IMR-90 (cell line): ENCODE data around the gene FADS6. TPM values are rescaled to one million over a fixed set of nuclear protein-coding genes. Genes with fewer than 3 reads are reported as not detected.
A peak's percentile ranks its signal among the peaks of the same experiment; 100 is the strongest.

Source experiments
- ATAC-seq: fragments of 200-7000 bp; cut with Tn5 transposase; 2 replicates; pipeline ENCODE4 v1.9.1; 2020; ENCODE audit warnings: low read depth, mild to moderate bottlenecking, moderate library complexity
- BruUV-seq: library from RNA; stranded (reverse); fragments of 400-500 nt; replicated peaks from 2 replicates; lab custom pipeline; 2021; lab: Mats Ljungman, UMichigan
- CTCF ChIA-PET: fragments of 300-600 bp; formaldehyde crosslinking; extraction: SDS; loops from one replicate; lab custom pipeline; 2021; ENCODE audit warnings: antibody characterized with exemption; lab: Yijun Ruan, JAX
- POLR2A ChIA-PET: fragments of 300-600 bp; sonication (Branson Sonifier 250); formaldehyde crosslinking; loops from one replicate; lab custom pipeline; 2022; ENCODE audit warnings: antibody characterized with exemption; ENCODE audit not compliant: unreplicated experiment; lab: Charles Lee
- DNase-seq: peaks from one replicate; pipeline ENCODE4 v3.0.0; 2013
- H2AFZ ChIP-seq: replicated peaks from 2 replicates; pipeline ENCODE3; 2013; ENCODE audit warnings: low read length, mild to moderate bottlenecking; ENCODE audit not compliant: poor library complexity
- H2AK5ac ChIP-seq: 2 replicates; pipeline ENCODE4 v1.6.1; 2013; ENCODE audit warnings: low read depth, low read length, inconsistent platforms
- H2AK9ac ChIP-seq: replicated peaks from 2 replicates; pipeline ENCODE3; 2013; ENCODE audit warnings: mild to moderate bottlenecking, low read depth, low read length, moderate library complexity; ENCODE audit not compliant: poor library complexity
- H2BK120ac ChIP-seq: 2 replicates; pipeline ENCODE4 v1.6.1; 2013; ENCODE audit warnings: low read depth, low read length, inconsistent platforms
- H2BK15ac ChIP-seq: 3 replicates; pipeline ENCODE4 v1.6.1; 2013; ENCODE audit warnings: low read depth, low read length, inconsistent platforms
- H2BK20ac ChIP-seq: 2 replicates; pipeline ENCODE4 v1.6.1; 2013; ENCODE audit warnings: low read depth, mild to moderate bottlenecking, inconsistent platforms, low read length, moderate library complexity
- H2BK5ac ChIP-seq: 2 replicates; pipeline ENCODE4 v1.6.1; 2013; ENCODE audit warnings: mild to moderate bottlenecking, low read depth, low read length, inconsistent platforms; ENCODE audit not compliant: poor library complexity, severe bottlenecking
- H3K14ac ChIP-seq: replicated peaks from 2 replicates; pipeline ENCODE4 v1.6.1; 2013; ENCODE audit warnings: low read depth, low read length, inconsistent platforms
- H3K18ac ChIP-seq: 2 replicates; pipeline ENCODE4 v1.6.1; 2013; ENCODE audit warnings: low read depth, low read length, control low read depth
- H3K23ac ChIP-seq: 2 replicates; pipeline ENCODE4 v1.6.1; 2013; ENCODE audit warnings: low read depth, low read length, inconsistent platforms
- H3K27ac ChIP-seq: 2 replicates; pipeline ENCODE4 v1.5.1; 2013; ENCODE audit warnings: mild to moderate bottlenecking, control low read depth, low read length; ENCODE audit not compliant: insufficient read depth
- H3K27me3 ChIP-seq: 2 replicates; pipeline ENCODE4 v1.6.1; 2013; ENCODE audit warnings: low read length; ENCODE audit not compliant: control insufficient read depth, insufficient read depth
- H3K36me3 ChIP-seq: 2 replicates; pipeline ENCODE4 v1.6.1; 2013; ENCODE audit warnings: low read length, mixed read lengths; ENCODE audit not compliant: control insufficient read depth, insufficient read depth
- H3K4ac ChIP-seq: 2 replicates; pipeline ENCODE4 v1.6.1; 2013; ENCODE audit warnings: low read depth, low read length, inconsistent platforms
- H3K4me1 ChIP-seq: 2 replicates; pipeline ENCODE4 v1.6.1; 2013; ENCODE audit warnings: low read length, mixed read lengths; ENCODE audit not compliant: control insufficient read depth, insufficient read depth
- H3K4me2 ChIP-seq: 2 replicates; pipeline ENCODE4 v1.6.1; 2013; ENCODE audit warnings: low read depth, mild to moderate bottlenecking, control low read depth, low read length, moderate library complexity
- H3K4me3 ChIP-seq: 2 replicates; pipeline ENCODE4 v1.5.1; 2013; ENCODE audit warnings: low read depth, mild to moderate bottlenecking, control low read depth, low read length, moderate library complexity; ENCODE audit not compliant: insufficient read depth
- H3K56ac ChIP-seq: 2 replicates; pipeline ENCODE4 v1.6.1; 2013; ENCODE audit warnings: low read length, inconsistent platforms; ENCODE audit not compliant: insufficient read depth; ENCODE audit errors: extremely low read depth
- H3K79me1 ChIP-seq, 2 experiments: 2 replicates each; pipeline ENCODE4 v1.6.1; 2013; ENCODE audit warnings: low read length in 2 of 2, inconsistent platforms in 1 of 2, low read depth in 1 of 2
- H3K9ac ChIP-seq: 2 replicates; pipeline ENCODE4 v1.6.1; 2013; ENCODE audit warnings: low read depth, low read length, control low read depth
- H3K9me1 ChIP-seq: 2 replicates; pipeline ENCODE4 v1.6.1; 2013; ENCODE audit warnings: low read length, inconsistent platforms; ENCODE audit not compliant: insufficient read depth
- H3K9me3 ChIP-seq: 2 replicates; pipeline ENCODE4 v1.6.1; 2013; ENCODE audit warnings: low read length; ENCODE audit not compliant: control insufficient read depth, insufficient read depth
- H4K20me1 ChIP-seq: 2 replicates; pipeline ENCODE4 v1.6.1; 2013; ENCODE audit warnings: low read length, inconsistent platforms; ENCODE audit not compliant: insufficient read depth
- H4K5ac ChIP-seq: 2 replicates; pipeline ENCODE4 v1.6.1; 2013; ENCODE audit warnings: mild to moderate bottlenecking, low read depth, low read length, control low read depth
- H4K8ac ChIP-seq, 2 experiments: 2 replicates each; pipeline ENCODE4 v1.6.1; 2013; ENCODE audit warnings: low read depth in 2 of 2, low read length in 2 of 2, control low read depth in 1 of 2, inconsistent platforms in 1 of 2
- H4K91ac ChIP-seq: 2 replicates; pipeline ENCODE4 v1.6.1; 2013; ENCODE audit warnings: low read depth, low read length, inconsistent platforms; ENCODE audit not compliant: insufficient read depth
- MAFK ChIP-seq: IDR thresholded peaks from 2 replicates; pipeline ENCODE4 v1.6.1; 2012; ENCODE audit warnings: low read depth, low read length, improper control_type of control experiment
- MAZ ChIP-seq: IDR thresholded peaks from 2 replicates; pipeline ENCODE4 v1.6.1; 2012; ENCODE audit warnings: low read depth, mild to moderate bottlenecking, low read length, improper control_type of control experiment, moderate library complexity, borderline replicate concordance
- NFE2L2 ChIP-seq: fragments of 150-350 bp; IDR thresholded peaks from 2 replicates; pipeline ENCODE4 v1.6.1; 2016; ENCODE audit warnings: low read depth, mild to moderate bottlenecking, low read length
- RFX5 ChIP-seq: IDR thresholded peaks from 2 replicates; pipeline ENCODE4 v1.8.0; 2012; ENCODE audit warnings: low read depth, mild to moderate bottlenecking, low read length, moderate library complexity
- USF2 ChIP-seq: fragments of 150-350 bp; IDR thresholded peaks from 2 replicates; pipeline ENCODE4 v1.6.1; 2017; ENCODE audit warnings: mild to moderate bottlenecking, antibody characterized with exemption, low read length, low read depth
- WGBS, 2 experiments: methylation state at CpG; one replicate each; pipeline versions ENCODE4 v1.1.5 to v1.1.7; 2013; ENCODE audit warnings: missing lambda C conversion rate in 2 of 2; ENCODE audit not compliant: insufficient read length in 1 of 2; ENCODE audit errors: extremely low coverage in 2 of 2; 5-methylcytosine and 5-hydroxymethylcytosine counted together
- dilution Hi-C: fragments of 300-500 bp; cut with HindIII; formaldehyde crosslinking; loops from one replicate; pipeline ENCODE4 v1.14.3; 2018; ENCODE audit warnings: low sequenced_read_pairs; ENCODE audit not compliant: unreplicated experiment
- in situ Hi-C: fragments of 300-500 bp; cut with MboI; formaldehyde crosslinking; loops from 3 replicates; pipeline ENCODE4 v1.14.3; 2019; ENCODE audit warnings: low sequenced_read_pairs, inconsistent platforms, mixed read lengths
- intact Hi-C: fragments of 100-400 bp; cut with micrococcal nuclease; formaldehyde crosslinking; loops from 2 replicates; pipeline ENCODE4 v1.10.0; 2022
- polyA plus RNA-seq, 3 experiments: library from polyadenylated mRNA; depleted of rRNA; stranded (reverse); fragments of >200 nt; gene quantifications; 2 replicates each; pipeline ENCODE4 v1.2.3, GENCODE V29; 2012; ENCODE audit warnings: low replicate concordance in 1 of 3
- total RNA-seq: library from RNA; depleted of rRNA; stranded (reverse); fragments of >200 nt; gene quantifications from 2 replicates; pipeline ENCODE4 v1.2.3, GENCODE V29; 2012
- TF ChIP-seq, protein P1 (sequence below): fragments of 150-350 bp; IDR thresholded peaks from 2 replicates; pipeline ENCODE4 v1.6.1; 2016; ENCODE audit warnings: low read depth, mild to moderate bottlenecking, low read length, moderate library complexity, borderline replicate concordance

FADS6 gene
- total and polyA plus RNA-seq, 2 of the 4 experiments (the other 2 are of a cell fraction), result not detected

- TF ChIP-seq MAZ, result no peak
These were observed 30.3 kb upstream of the FADS6 start (continued) for GRCh38 chr17:74923538-74924249.

- Histone ChIP-seq H2AK9ac (no peak within 1 kb of the TSS), H3K23ac (no peak within 1 kb of the TSS), H3K9me3 (no peaks in the 10 kb centered on the region), H3K36me3 (no peaks in the 10 kb centered on the region), H3K9me1 (no peaks in the 10 kb centered on the region), H3K4ac (no peak within 1 kb of the TSS), H2BK20ac (no peak within 1 kb of the TSS), H2BK15ac (no peak within 1 kb of the TSS), H2BK5ac (no peak within 1 kb of the TSS), H3K4me1 (no peaks in the 10 kb centered on the region), H3K56ac (no peak within 1 kb of the TSS), H3K9ac (no peak within 1 kb of the TSS), H2AK5ac (no peak within 1 kb of the TSS), H3K18ac (no peak within 1 kb of the TSS), H2AFZ (peak within 1 kb of the TSS; percentile 63), H4K8ac (no peak within 1 kb of the TSS), H3K27me3 (peaks cover 85% of the 10 kb centered on the region), H3K4me2 (peak within 1 kb of the TSS; percentile 27), H4K20me1 (no peaks in the 10 kb centered on the region), H4K91ac (no peak within 1 kb of the TSS), H4K5ac (no peak within 1 kb of the TSS), H3K79me1 (no peaks in the 10 kb centered on the region), H3K27ac (no peak within 1 kb of the TSS), H2BK120ac (no peak within 1 kb of the TSS), H3K14ac (no peak within 1 kb of the TSS), H3K4me3 (no peak within 1 kb of the TSS)
- TF ChIP-seq MAFK (no peak), USF2 (no peak), RFX5 (no peak), NFE2L2 (no peak)
- TF ChIP-seq, protein P1, sequence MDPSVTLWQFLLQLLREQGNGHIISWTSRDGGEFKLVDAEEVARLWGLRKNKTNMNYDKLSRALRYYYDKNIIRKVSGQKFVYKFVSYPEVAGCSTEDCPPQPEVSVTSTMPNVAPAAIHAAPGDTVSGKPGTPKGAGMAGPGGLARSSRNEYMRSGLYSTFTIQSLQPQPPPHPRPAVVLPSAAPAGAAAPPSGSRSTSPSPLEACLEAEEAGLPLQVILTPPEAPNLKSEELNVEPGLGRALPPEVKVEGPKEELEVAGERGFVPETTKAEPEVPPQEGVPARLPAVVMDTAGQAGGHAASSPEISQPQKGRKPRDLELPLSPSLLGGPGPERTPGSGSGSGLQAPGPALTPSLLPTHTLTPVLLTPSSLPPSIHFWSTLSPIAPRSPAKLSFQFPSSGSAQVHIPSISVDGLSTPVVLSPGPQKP, result no peak
- dilution Hi-C loops, result no loop called here
- 2% methylated on average over 8 of the region's 57 CpGs; no CpG with 5 or more reads in 1 of the 2 experiments for WGBS, 2 experiments
- CTCF ChIA-PET, result interaction anchor here (0.5 to 1.8 kb wide), 4 partner anchors 11 to 90 kb away, joined by 3 to 10 read pairs (median 4); no protein-coding TSS in a partner anchor
- POLR2A ChIA-PET, result no interaction called here
- DNase-seq (no peak), ATAC-seq (peak; percentile 60)
- in situ Hi-C loops, result no loop called here
- BruUV-seq, result no TSS peak
- intact Hi-C loops, result loop anchor here (1.0 kb wide), 1 partner anchor 35 kb away; no protein-coding TSS in a partner anchor
These were observed 29.5 kb upstream of the FADS6 start, which contains the start of gene USH1G for GRCh38 chr17:74922694-74923537. Gene USH1G, minus strand, starts transcription at chr17:74923255. Its CDS starts 182 bp downstream, at chr17:74923073.
